ENCODE results near the gene ACTL7B. TPM values are rescaled to one million over a fixed set of nuclear protein-coding genes. Genes with fewer than 3 reads are reported as not detected.

ACTL7B gene
- polyA plus RNA-seq, 1 of the 3 experiments (the other 2 are of a cell fraction) = 0.07 TPM

DNA sequence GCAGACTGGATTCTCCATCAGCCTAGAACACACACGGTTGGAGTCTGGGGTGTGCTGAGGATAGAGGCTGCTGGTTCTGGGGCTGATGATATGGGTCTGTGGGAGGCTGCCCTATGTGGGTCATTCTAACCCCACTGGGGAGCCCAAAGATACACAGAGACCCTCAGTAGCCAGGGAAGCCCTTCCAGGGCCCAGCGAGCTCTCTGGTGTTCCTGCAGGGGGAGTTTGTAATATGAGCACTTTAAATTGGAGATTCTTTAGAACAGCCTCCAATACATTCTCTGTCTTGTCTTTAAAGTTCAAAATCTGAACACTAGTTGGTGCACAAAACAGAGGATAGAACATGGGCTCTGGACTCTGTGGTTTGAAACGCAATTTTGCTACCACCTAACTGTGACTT lies 8.7 kb upstream of the ACTL7B start:
- WGBS (ENCODE audit: low lambda C conversion rate) = 92% methylated on average over 2 of the region's 3 CpGs

More for the DNA sequence above, 8.7 kb upstream of the ACTL7B start:
- no peak for DNase-seq
- no peaks in the 10 kb centered on the region for H4K20me1 ChIP-seq (ENCODE audit: insufficient read depth)
- no peak overlapping the region for H3K27ac ChIP-seq (ENCODE audit: low read depth in 2 of 2, low read length in 1 of 2)
- no peaks in the 10 kb centered on the region for H3K27me3 ChIP-seq (ENCODE audit: insufficient read depth)
- ChIA-PET POLR2A (no interaction called here), CTCF (interaction anchor here (1.0 to 1.2 kb wide), 2 partner anchors 8 to 90 kb away, joined by 3 to 5 read pairs; partner anchors contain the start of gene ACTL7B)
- no peak overlapping the region for H2AFZ ChIP-seq (ENCODE audit: low read depth)
- no peaks in the 10 kb centered on the region for H3K79me2 ChIP-seq (ENCODE audit: insufficient read depth)
- H3K36me3 ChIP-seq (replicated peaks in 1 of 2; ENCODE audit: control insufficient read depth in 1 of 2, insufficient read depth in 2 of 2, low read length in 1 of 2) = peaks cover 0 to 21% of the 10 kb centered on the region in 2 experiments
- H3K4me1 ChIP-seq (ENCODE audit: control insufficient read depth in 1 of 2, insufficient read depth in 2 of 2, low read depth in 1 of 2, low read length in 1 of 2) = no peaks in the 10 kb centered on the region
- H3K9me2 ChIP-seq = no peaks in the 10 kb centered on the region
- no peaks in the 10 kb centered on the region for H3F3A ChIP-seq (replicated peaks; ENCODE audit: insufficient read depth)
- no peak overlapping the region for H3K9ac ChIP-seq
- H3K4me3 ChIP-seq (ENCODE audit: low read depth in 2 of 2, low read length in 1 of 2) = no peak overlapping the region
- no peak overlapping the region for H3K4me2 ChIP-seq
- no peaks in the 10 kb centered on the region for H3K9me3 ChIP-seq
- TF ChIP-seq JUND (IDR thresholded peaks at IDR 0.05) = no peak
- TF ChIP-seq NFIC (IDR thresholded peaks at IDR 0.05; ENCODE audit: borderline replicate concordance) = no peak
- TF ChIP-seq, protein P1, sequence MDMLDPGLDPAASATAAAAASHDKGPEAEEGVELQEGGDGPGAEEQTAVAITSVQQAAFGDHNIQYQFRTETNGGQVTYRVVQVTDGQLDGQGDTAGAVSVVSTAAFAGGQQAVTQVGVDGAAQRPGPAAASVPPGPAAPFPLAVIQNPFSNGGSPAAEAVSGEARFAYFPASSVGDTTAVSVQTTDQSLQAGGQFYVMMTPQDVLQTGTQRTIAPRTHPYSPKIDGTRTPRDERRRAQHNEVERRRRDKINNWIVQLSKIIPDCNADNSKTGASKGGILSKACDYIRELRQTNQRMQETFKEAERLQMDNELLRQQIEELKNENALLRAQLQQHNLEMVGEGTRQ (IDR thresholded peaks at IDR 0.05; ENCODE audit: borderline replicate concordance, low read depth, low read length) = no peak
- no peak for TF ChIP-seq RCOR1 (IDR thresholded peaks at IDR 0.05; ENCODE audit: low read length)
- TF ChIP-seq, protein P2, sequence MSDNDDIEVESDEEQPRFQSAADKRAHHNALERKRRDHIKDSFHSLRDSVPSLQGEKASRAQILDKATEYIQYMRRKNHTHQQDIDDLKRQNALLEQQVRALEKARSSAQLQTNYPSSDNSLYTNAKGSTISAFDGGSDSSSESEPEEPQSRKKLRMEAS (IDR thresholded peaks at IDR 0.05; ENCODE audit: low read depth) = no peak
- TF ChIP-seq, protein P3, sequence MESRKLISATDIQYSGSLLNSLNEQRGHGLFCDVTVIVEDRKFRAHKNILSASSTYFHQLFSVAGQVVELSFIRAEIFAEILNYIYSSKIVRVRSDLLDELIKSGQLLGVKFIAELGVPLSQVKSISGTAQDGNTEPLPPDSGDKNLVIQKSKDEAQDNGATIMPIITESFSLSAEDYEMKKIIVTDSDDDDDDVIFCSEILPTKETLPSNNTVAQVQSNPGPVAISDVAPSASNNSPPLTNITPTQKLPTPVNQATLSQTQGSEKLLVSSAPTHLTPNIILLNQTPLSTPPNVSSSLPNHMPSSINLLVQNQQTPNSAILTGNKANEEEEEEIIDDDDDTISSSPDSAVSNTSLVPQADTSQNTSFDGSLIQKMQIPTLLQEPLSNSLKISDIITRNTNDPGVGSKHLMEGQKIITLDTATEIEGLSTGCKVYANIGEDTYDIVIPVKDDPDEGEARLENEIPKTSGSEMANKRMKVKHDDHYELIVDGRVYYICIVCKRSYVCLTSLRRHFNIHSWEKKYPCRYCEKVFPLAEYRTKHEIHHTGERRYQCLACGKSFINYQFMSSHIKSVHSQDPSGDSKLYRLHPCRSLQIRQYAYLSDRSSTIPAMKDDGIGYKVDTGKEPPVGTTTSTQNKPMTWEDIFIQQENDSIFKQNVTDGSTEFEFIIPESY (IDR thresholded peaks at IDR 0.05; ENCODE audit: borderline replicate concordance, low read depth) = no peak
- no peak for TF ChIP-seq TEAD4 (IDR thresholded peaks at IDR 0.05; ENCODE audit: borderline replicate concordance, insufficient read depth)
- TF ChIP-seq, protein P4, sequence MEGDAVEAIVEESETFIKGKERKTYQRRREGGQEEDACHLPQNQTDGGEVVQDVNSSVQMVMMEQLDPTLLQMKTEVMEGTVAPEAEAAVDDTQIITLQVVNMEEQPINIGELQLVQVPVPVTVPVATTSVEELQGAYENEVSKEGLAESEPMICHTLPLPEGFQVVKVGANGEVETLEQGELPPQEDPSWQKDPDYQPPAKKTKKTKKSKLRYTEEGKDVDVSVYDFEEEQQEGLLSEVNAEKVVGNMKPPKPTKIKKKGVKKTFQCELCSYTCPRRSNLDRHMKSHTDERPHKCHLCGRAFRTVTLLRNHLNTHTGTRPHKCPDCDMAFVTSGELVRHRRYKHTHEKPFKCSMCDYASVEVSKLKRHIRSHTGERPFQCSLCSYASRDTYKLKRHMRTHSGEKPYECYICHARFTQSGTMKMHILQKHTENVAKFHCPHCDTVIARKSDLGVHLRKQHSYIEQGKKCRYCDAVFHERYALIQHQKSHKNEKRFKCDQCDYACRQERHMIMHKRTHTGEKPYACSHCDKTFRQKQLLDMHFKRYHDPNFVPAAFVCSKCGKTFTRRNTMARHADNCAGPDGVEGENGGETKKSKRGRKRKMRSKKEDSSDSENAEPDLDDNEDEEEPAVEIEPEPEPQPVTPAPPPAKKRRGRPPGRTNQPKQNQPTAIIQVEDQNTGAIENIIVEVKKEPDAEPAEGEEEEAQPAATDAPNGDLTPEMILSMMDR (IDR thresholded peaks at IDR 0.05) = no peak; the same call in 1 of the 2 replicates
- TF ChIP-seq POLR2AphosphoS5 (IDR thresholded peaks at IDR 0.05; ENCODE audit: low read depth, low read length) = no peak
- no peak for TF ChIP-seq SMC3 (IDR thresholded peaks at IDR 0.05; ENCODE audit: low read depth, low read length)
- TF ChIP-seq FOSL2 (IDR thresholded peaks at IDR 0.05; ENCODE audit: borderline replicate concordance, low read depth) = no peak
- no peak for TF ChIP-seq TAF1 (IDR thresholded peaks at IDR 0.05; ENCODE audit: borderline replicate concordance, low read depth, low read length)
- no peak for TF ChIP-seq MEF2A (IDR thresholded peaks at IDR 0.05; ENCODE audit: borderline replicate concordance, low read depth)
- no peak for TF ChIP-seq FOXM1 (IDR thresholded peaks at IDR 0.05; ENCODE audit: low read depth)
- no peak for TF ChIP-seq TCF12 (IDR thresholded peaks at IDR 0.05)
- TF ChIP-seq EZH2phosphoT487 (IDR thresholded peaks at IDR 0.05; ENCODE audit: borderline replicate concordance, low read depth) = no peak
- TF ChIP-seq EP300 (IDR thresholded peaks at IDR 0.05; ENCODE audit: borderline replicate concordance in 1 of 2, low read depth in 1 of 2, low read length in 1 of 2) = no peak
- TF ChIP-seq, protein P5, sequence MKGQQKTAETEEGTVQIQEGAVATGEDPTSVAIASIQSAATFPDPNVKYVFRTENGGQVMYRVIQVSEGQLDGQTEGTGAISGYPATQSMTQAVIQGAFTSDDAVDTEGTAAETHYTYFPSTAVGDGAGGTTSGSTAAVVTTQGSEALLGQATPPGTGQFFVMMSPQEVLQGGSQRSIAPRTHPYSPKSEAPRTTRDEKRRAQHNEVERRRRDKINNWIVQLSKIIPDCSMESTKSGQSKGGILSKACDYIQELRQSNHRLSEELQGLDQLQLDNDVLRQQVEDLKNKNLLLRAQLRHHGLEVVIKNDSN (IDR thresholded peaks at IDR 0.05; ENCODE audit: borderline replicate concordance, low read depth) = no peak
- no peak for TF ChIP-seq SIN3A (IDR thresholded peaks at IDR 0.05; ENCODE audit: borderline replicate concordance, low read depth, low read length)
- no peak for TF ChIP-seq NRF1 (IDR thresholded peaks at IDR 0.05; ENCODE audit: low read depth, low read length)
